Progenitor cell of endocrine pancreas (in vitro differentiated cells): ENCODE data around the gene MTHFD2L. TPM values are rescaled to one million over a fixed set of nuclear protein-coding genes. Genes with fewer than 3 reads are reported as not detected.

Experiments
- DNase-seq: peaks from one replicate; pipeline ENCODE4 v3.0.0; 2021; ENCODE audit warnings: low spot score; ENCODE audit not compliant: unreplicated experiment
- H3K27ac Mint-ChIP-seq: 2 replicates; pipeline ENCODE4 v1.8.0; 2021; ENCODE audit warnings: mild to moderate bottlenecking, moderate library complexity, mixed read lengths
- H3K27me3 Mint-ChIP-seq: 2 replicates; pipeline ENCODE4 v1.8.0; 2021; ENCODE audit warnings: mixed read lengths
- H3K36me3 Mint-ChIP-seq: 2 replicates; pipeline ENCODE4 v1.8.0; 2022; ENCODE audit warnings: mixed read lengths; ENCODE audit not compliant: insufficient read depth
- H3K4me1 Mint-ChIP-seq: 2 replicates; pipeline ENCODE4 v1.8.0; 2021; ENCODE audit warnings: low read depth, mixed read lengths
- H3K4me3 Mint-ChIP-seq: 2 replicates; pipeline ENCODE4 v1.8.0; 2021; ENCODE audit warnings: low read depth, mild to moderate bottlenecking, moderate library complexity, mixed read lengths
- H3K9me3 Mint-ChIP-seq: 2 replicates; pipeline ENCODE4 v1.8.0; 2021; ENCODE audit warnings: low read depth, mixed read lengths
- CTCF ChIP-seq: fragments of 200-600 bp; sonication (generic); IDR thresholded peaks from one replicate; pipeline ENCODE4 v1.5.0; 2021; ENCODE audit warnings: antibody characterized with exemption, mild to moderate bottlenecking; ENCODE audit not compliant: unreplicated experiment
- total RNA-seq: library from RNA; stranded (reverse); gene quantifications from 2 replicates; pipeline ENCODE4 v1.2.1, GENCODE V29; 2021

The MTHFD2L gene
- total RNA-seq, 1 donor from 2014 or later, result 23.3 TPM

- TF ChIP-seq CTCF, result no peak
- Mint-ChIP-seq H3K4me3 (no peak overlapping the region), H3K4me1 (peaks cover 5% of the 10 kb centered on the region), H3K9me3 (no peaks in the 10 kb centered on the region), H3K27me3 (no peaks in the 10 kb centered on the region), H3K27ac (no peak overlapping the region), H3K36me3 (peaks cover 2% of the 10 kb centered on the region)
- DNase-seq, result no peak
Observed at GRCh38 chr4:74279716-74280115, 121.8 kb downstream of the MTHFD2L start.

- no peak overlapping the region for H3K4me3 Mint-ChIP-seq
- H3K27me3 Mint-ChIP-seq, result no peaks in the 10 kb centered on the region
- peaks cover 2% of the 10 kb centered on the region for H3K36me3 Mint-ChIP-seq
- no peak for TF ChIP-seq CTCF
- no peaks in the 10 kb centered on the region for H3K9me3 Mint-ChIP-seq
- DNase-seq, result no peak
- H3K27ac Mint-ChIP-seq, result no peak overlapping the region
- H3K4me1 Mint-ChIP-seq, result peaks cover 11% of the 10 kb centered on the region
Observed at GRCh38 chr4:74282926-74283325, 125.0 kb downstream of the MTHFD2L start.

- Mint-ChIP-seq H3K27ac (no peak overlapping the region), H3K9me3 (no peaks in the 10 kb centered on the region), H3K4me1 (peaks cover 11% of the 10 kb centered on the region), H3K27me3 (no peaks in the 10 kb centered on the region), H3K4me3 (no peak overlapping the region), H3K36me3 (peaks cover 2% of the 10 kb centered on the region)
- no peak for TF ChIP-seq CTCF
- DNase-seq, result no peak
Observed at GRCh38 chr4:74283614-74284013, 125.7 kb downstream of the MTHFD2L start.

- H3K9me3 Mint-ChIP-seq, result no peaks in the 10 kb centered on the region
- no peak overlapping the region for H3K4me3 Mint-ChIP-seq
- DNase-seq, result no peak
- H3K4me1 Mint-ChIP-seq, result peaks cover 11% of the 10 kb centered on the region
- TF ChIP-seq CTCF, result no peak
- H3K36me3 Mint-ChIP-seq, result peaks cover 2% of the 10 kb centered on the region
- H3K27me3 Mint-ChIP-seq, result no peaks in the 10 kb centered on the region
- no peak overlapping the region for H3K27ac Mint-ChIP-seq
Observed at GRCh38 chr4:74284053-74284452, 126.1 kb downstream of the MTHFD2L start.

GRCh38 chr4:74287164-74287563 lies 129.2 kb downstream of the MTHFD2L start:
- peaks cover 2% of the 10 kb centered on the region for H3K36me3 Mint-ChIP-seq

More at GRCh38 chr4:74287164-74287563, 129.2 kb downstream of the MTHFD2L start:
- Mint-ChIP-seq H3K4me1 (peaks cover 7% of the 10 kb centered on the region), H3K9me3 (no peaks in the 10 kb centered on the region), H3K27me3 (no peaks in the 10 kb centered on the region), H3K4me3 (no peak overlapping the region), H3K27ac (no peak overlapping the region)
- TF ChIP-seq CTCF, result no peak
- no peak for DNase-seq
